Immature natural killer cell (primary cell): Measurements from ENCODE around the gene ROR2. TPM values are rescaled to one million over a fixed set of nuclear protein-coding genes. Genes with fewer than 3 reads are reported as not detected.
"Not testable (repeated sequence)": the region's sequence is repeated elsewhere in the genome, so short reads cannot be mapped to it uniquely, and the experiment has no call there.

Source experiments
- DNase-seq, 3 donors: peaks; one replicate each; pipeline ENCODE4 v3.0.0; 2022; ENCODE audit warnings: mixed read lengths in 1 of 3
- H3K27ac Mint-ChIP-seq, 6 donors: one replicate each; pipeline ENCODE4 v1.8.0; 2020; ENCODE audit warnings: mixed read lengths in 6 of 6, mild to moderate bottlenecking in 5 of 6, inconsistent platforms in 4 of 6, moderate library complexity in 3 of 6
- H3K27me3 Mint-ChIP-seq, 3 donors: one replicate each; pipeline ENCODE4 v1.8.0; 2020 to 2021; ENCODE audit warnings: low read depth in 3 of 3, mild to moderate bottlenecking in 3 of 3, mixed read lengths in 3 of 3, moderate library complexity in 3 of 3, inconsistent platforms in 1 of 3
- H3K36me3 Mint-ChIP-seq, 3 donors: one replicate each; pipeline ENCODE4 v1.8.0; 2020; ENCODE audit warnings: mixed read lengths in 3 of 3, inconsistent platforms in 2 of 3, mild to moderate bottlenecking in 2 of 3
- H3K4me1 Mint-ChIP-seq, 2 donors: one replicate each; pipeline ENCODE4 v1.8.0; 2020; ENCODE audit warnings: inconsistent platforms in 2 of 2, mild to moderate bottlenecking in 2 of 2, mixed read lengths in 2 of 2, moderate library complexity in 1 of 2
- H3K4me3 Mint-ChIP-seq, 5 donors: one replicate each; pipeline ENCODE4 v1.8.0; 2020; ENCODE audit warnings: mild to moderate bottlenecking in 5 of 5, mixed read lengths in 5 of 5, inconsistent platforms in 3 of 5, moderate library complexity in 3 of 5
- H3K9me3 Mint-ChIP-seq, 6 donors: one replicate each; pipeline ENCODE4 v1.8.0; 2020; ENCODE audit warnings: mild to moderate bottlenecking in 6 of 6, mixed read lengths in 6 of 6, inconsistent platforms in 4 of 6, moderate library complexity in 3 of 6
- polyA plus RNA-seq, 3 donors: library from polyadenylated mRNA; unstranded; fragments of 300-500 nt; fragmentation: Illumina TruSeq; gene quantifications; one replicate each; pipeline ENCODE4 v1.2.3, GENCODE V29; 2021

Gene ROR2
- polyA plus RNA-seq, 3 donors from 2014 or later, result not detected

GRCh38 chr9:91519520-91520277 lies 430.3 kb downstream of the ROR2 start:
- DNase-seq, result no peak
- Mint-ChIP-seq H3K9me3 (peaks cover 0 to 4% (median 0%) of the 10 kb centered on the region in 6 donors), H3K27me3 (peaks cover 5 to 27% (median 12%) of the 10 kb centered on the region in 3 donors)

GRCh38 chr9:91518462-91518861 lies 431.6 kb downstream of the ROR2 start:
- no peak overlapping the region for H3K27ac Mint-ChIP-seq
- no peak for DNase-seq
- H3K4me3 Mint-ChIP-seq, result no peak overlapping the region
- peaks cover 5 to 27% (median 7%) of the 10 kb centered on the region in 3 donors for H3K27me3 Mint-ChIP-seq
- H3K36me3 Mint-ChIP-seq, result no peaks in the 10 kb centered on the region
- peaks cover 0 to 4% (median 0%) of the 10 kb centered on the region in 6 donors for H3K9me3 Mint-ChIP-seq
- no peaks in the 10 kb centered on the region for H3K4me1 Mint-ChIP-seq

More at GRCh38 chr9:91519520-91520277, 430.3 kb downstream of the ROR2 start:
- Mint-ChIP-seq H3K27ac (no peak overlapping the region), H3K4me3 (no peak overlapping the region), H3K4me1 (no peaks in the 10 kb centered on the region), H3K36me3 (no peaks in the 10 kb centered on the region)

GRCh38 chr9:91517801-91518200 lies 432.2 kb downstream of the ROR2 start:
- Mint-ChIP-seq H3K27me3 (peaks cover 5 to 27% (median 7%) of the 10 kb centered on the region in 3 donors), H3K27ac (no peak overlapping the region), H3K9me3 (peaks cover 0 to 4% (median 0%) of the 10 kb centered on the region in 6 donors), H3K36me3 (no peaks in the 10 kb centered on the region), H3K4me1 (no peaks in the 10 kb centered on the region), H3K4me3 (no peak overlapping the region)
- no peak for DNase-seq

- not testable (repeated sequence) for H3K4me3 Mint-ChIP-seq, DNase-seq, H3K4me1 Mint-ChIP-seq, H3K9me3 Mint-ChIP-seq, H3K27ac Mint-ChIP-seq, H3K36me3 Mint-ChIP-seq
- peaks cover 7 to 29% (median 7%) of the 10 kb centered on the region in 3 donors for H3K27me3 Mint-ChIP-seq
Observed at GRCh38 chr9:91517332-91517731, 432.7 kb downstream of the ROR2 start.

- Mint-ChIP-seq H3K9me3 (peaks cover 0 to 8% (median 2%) of the 10 kb centered on the region in 6 donors), H3K27ac (no peak overlapping the region), H3K36me3 (peaks cover 0 to 3% (median 0%) of the 10 kb centered on the region in 3 donors), H3K4me3 (no peak overlapping the region), H3K4me1 (no peaks in the 10 kb centered on the region), H3K27me3 (peaks cover 7 to 33% (median 8%) of the 10 kb centered on the region in 3 donors)
- no peak for DNase-seq
Observed at GRCh38 chr9:91516777-91517176, 433.3 kb downstream of the ROR2 start.

- H3K27me3 Mint-ChIP-seq, result peaks cover 7 to 35% (median 9%) of the 10 kb centered on the region in 3 donors
- peaks cover 0 to 3% (median 0%) of the 10 kb centered on the region in 3 donors for H3K36me3 Mint-ChIP-seq
- no peak overlapping the region for H3K4me3 Mint-ChIP-seq
- H3K4me1 Mint-ChIP-seq, result no peaks in the 10 kb centered on the region
- no peak overlapping the region for H3K27ac Mint-ChIP-seq
- DNase-seq, result no peak
- peaks cover 0 to 9% (median 2%) of the 10 kb centered on the region in 6 donors for H3K9me3 Mint-ChIP-seq
Observed at GRCh38 chr9:91516081-91516480, 433.9 kb downstream of the ROR2 start.

- Mint-ChIP-seq H3K4me3 (peak overlapping the region in 1 of 5 donors; percentile 12), H3K36me3 (peaks cover 0 to 3% (median 0%) of the 10 kb centered on the region in 3 donors), H3K27ac (no peak overlapping the region), H3K27me3 (peaks cover 5 to 35% (median 7%) of the 10 kb centered on the region in 3 donors), H3K4me1 (no peaks in the 10 kb centered on the region), H3K9me3 (peaks cover 0 to 9% (median 0%) of the 10 kb centered on the region in 6 donors)
- no peak for DNase-seq
Observed at GRCh38 chr9:91515074-91515687, 434.8 kb downstream of the ROR2 start.

Other genes starting within 250 kb of the ROR2 start
- 10 to 100 TPM; 33.0 to 51.3 (median 39.5) TPM for gene SPTLC1, start 165.2 kb upstream of the ROR2 start, polyA plus RNA-seq